B cell (primary cell): ENCODE measurements around the gene MRPL1. TPM values are rescaled to one million over a fixed set of nuclear protein-coding genes. Genes with fewer than 3 reads are reported as not detected.
"Not testable (repeated sequence)": the region's sequence is repeated elsewhere in the genome, so short reads cannot be mapped to it uniquely, and the experiment has no call there.

ENCODE experiments used
- ATAC-seq: fragments of 200-7000 bp; cut with Tn5 transposase; one replicate; pipeline ENCODE4 v1.10.0; 2021; ENCODE audit warnings: low read depth, mild to moderate bottlenecking, moderate number of reproducible peaks, moderate library complexity
- CTCF ChIA-PET: fragments of 350-600 bp; sonication (Branson Sonifier 250); formaldehyde crosslinking; loops from one replicate; lab custom pipeline; 2021; ENCODE audit warnings: antibody characterized with exemption, inconsistent platforms; lab: Charles Lee
- POLR2A ChIA-PET: fragments of 350-600 bp; sonication (Branson Sonifier 250); formaldehyde crosslinking; loops from one replicate; lab custom pipeline; 2021; ENCODE audit warnings: antibody characterized with exemption; lab: Charles Lee
- DNase-seq: peaks from one replicate; pipeline ENCODE4 v3.0.0; 2013
- H2AFZ ChIP-seq: 2 replicates; pipeline ENCODE4 v1.6.1; 2012; ENCODE audit warnings: mild to moderate bottlenecking, low read depth, low read length; ENCODE audit not compliant: insufficient read depth, poor library complexity, severe bottlenecking
- H3K27ac ChIP-seq, 2 donors: 1 replicate in 1 of 2; 2 replicates in 1 of 2; pipeline ENCODE4 v1.5.1; 2012 to 2013; ENCODE audit warnings: low read length in 2 of 2, mild to moderate bottlenecking in 2 of 2, moderate library complexity in 1 of 2
- H3K27me3 ChIP-seq, 4 experiments: fragments of 200-600 bp in 1 of 4; sonication (generic) in 1 of 4; replicated peaks in 1 of 4; 1 replicate in 2 of 4; 2 replicates in 2 of 4; pipeline versions ENCODE4 v1.6.1 to v1.7.0; 2013 to 2016; ENCODE audit warnings: low read length in 3 of 4, mild to moderate bottlenecking in 2 of 4, mixed read lengths in 1 of 4, moderate library complexity in 1 of 4; ENCODE audit not compliant: insufficient read depth in 4 of 4, control insufficient read depth in 3 of 4; ENCODE audit errors: control extremely low read depth in 1 of 4
- H3K36me3 ChIP-seq, 2 experiments: replicated peaks in 1 of 2; 1 replicate in 1 of 2; 2 replicates in 1 of 2; pipeline versions ENCODE4 v1.6.1 to v1.7.1; 2013; ENCODE audit warnings: low read length in 1 of 2; ENCODE audit not compliant: insufficient read depth in 2 of 2, control insufficient read depth in 1 of 2; ENCODE audit errors: control extremely low read depth in 1 of 2, extremely low read depth in 1 of 2
- H3K4me1 ChIP-seq, 2 donors: fragments of 200-600 bp in 1 of 2; sonication (generic) in 1 of 2; 1 replicate in 1 of 2; 2 replicates in 1 of 2; pipeline versions ENCODE4 v1.5.1 to v1.6.1; 2013 to 2017; ENCODE audit warnings: low read length in 2 of 2; ENCODE audit not compliant: control insufficient read depth in 2 of 2, insufficient read depth in 2 of 2
- H3K4me2 ChIP-seq: replicated peaks from 2 replicates; pipeline ENCODE3; 2012; ENCODE audit warnings: mild to moderate bottlenecking, low read depth, low read length; ENCODE audit not compliant: poor library complexity, severe bottlenecking
- H3K4me3 ChIP-seq, 5 experiments: fragments of 200-600 bp in 1 of 5; sonication (generic) in 1 of 5; 1 replicate in 3 of 5; 2 replicates in 2 of 5; pipeline versions ENCODE4 v1.5.1 to v1.7.0; 2011 to 2016; ENCODE audit warnings: low read length in 4 of 5, mild to moderate bottlenecking in 4 of 5, low read depth in 2 of 5, control low read depth in 1 of 5, moderate library complexity in 1 of 5; ENCODE audit not compliant: insufficient read depth in 1 of 5; ENCODE audit errors: control extremely low read depth in 1 of 5, extremely low read depth in 1 of 5
- H3K79me2 ChIP-seq: fragments of 200-600 bp; sonication (generic); one replicate; pipeline ENCODE4 v1.6.0; 2016; ENCODE audit warnings: low read length; ENCODE audit not compliant: control insufficient read depth, insufficient read depth
- H3K9ac ChIP-seq: fragments of 200-600 bp; sonication (generic); 2 replicates; pipeline ENCODE4 v1.6.1; 2017; ENCODE audit warnings: mild to moderate bottlenecking, low read length, moderate library complexity
- H3K9me3 ChIP-seq, 3 donors: one replicate each; pipeline versions ENCODE4 v1.6.1 to v1.7.1; 2013; ENCODE audit warnings: low read length in 2 of 3; ENCODE audit not compliant: control insufficient read depth in 2 of 3, insufficient read depth in 1 of 3; ENCODE audit errors: control extremely low read depth in 1 of 3
- H4K20me1 ChIP-seq: 2 replicates; pipeline ENCODE4 v1.6.0; 2012; ENCODE audit warnings: mild to moderate bottlenecking, low read length; ENCODE audit not compliant: insufficient read depth, control insufficient read depth, poor library complexity, severe bottlenecking
- H3K27ac Mint-ChIP-seq: one replicate; pipeline ENCODE4 v1.8.0; 2021; ENCODE audit warnings: mixed read lengths
- H3K27me3 Mint-ChIP-seq: one replicate; pipeline ENCODE4 v1.8.0; 2021; ENCODE audit warnings: mixed read lengths
- H3K4me1 Mint-ChIP-seq: one replicate; pipeline ENCODE4 v1.8.0; 2021; ENCODE audit warnings: mixed read lengths
- H3K4me3 Mint-ChIP-seq: one replicate; pipeline ENCODE4 v1.8.0; 2021; ENCODE audit warnings: mixed read lengths
- H3K9me3 Mint-ChIP-seq: one replicate; pipeline ENCODE4 v1.8.0; 2022; ENCODE audit warnings: mixed read lengths; ENCODE audit not compliant: insufficient read depth
- WGBS: methylation state at CpG from one replicate; pipeline ENCODE4 v1.1.5; 2013; ENCODE audit warnings: missing lambda C conversion rate; ENCODE audit not compliant: insufficient coverage; 5-methylcytosine and 5-hydroxymethylcytosine counted together
- intact Hi-C: fragments of 100-400 bp; cut with micrococcal nuclease; formaldehyde crosslinking; loops from one replicate; pipeline ENCODE4 v1.10.0; 2022
- polyA plus RNA-seq: library from polyadenylated mRNA; depleted of rRNA; stranded (reverse); fragments of >200 nt; gene quantifications from 2 replicates; pipeline ENCODE4 v1.2.3, GENCODE V29; 2012
- total RNA-seq, 2 donors: library from RNA; stranded (reverse); fragments of 120-200 nt in 1 of 2; gene quantifications; 1 replicate in 1 of 2; 2 replicates in 1 of 2; pipeline versions ENCODE4 v1.2.3 to v1.2.4, GENCODE V29; 2013 to 2022

MRPL1 gene
- total and polyA plus RNA-seq, 2 donors (not counting 1 experiment from before 2014, with no cell fraction given), result 22.3 to 23.3 TPM

DNA sequence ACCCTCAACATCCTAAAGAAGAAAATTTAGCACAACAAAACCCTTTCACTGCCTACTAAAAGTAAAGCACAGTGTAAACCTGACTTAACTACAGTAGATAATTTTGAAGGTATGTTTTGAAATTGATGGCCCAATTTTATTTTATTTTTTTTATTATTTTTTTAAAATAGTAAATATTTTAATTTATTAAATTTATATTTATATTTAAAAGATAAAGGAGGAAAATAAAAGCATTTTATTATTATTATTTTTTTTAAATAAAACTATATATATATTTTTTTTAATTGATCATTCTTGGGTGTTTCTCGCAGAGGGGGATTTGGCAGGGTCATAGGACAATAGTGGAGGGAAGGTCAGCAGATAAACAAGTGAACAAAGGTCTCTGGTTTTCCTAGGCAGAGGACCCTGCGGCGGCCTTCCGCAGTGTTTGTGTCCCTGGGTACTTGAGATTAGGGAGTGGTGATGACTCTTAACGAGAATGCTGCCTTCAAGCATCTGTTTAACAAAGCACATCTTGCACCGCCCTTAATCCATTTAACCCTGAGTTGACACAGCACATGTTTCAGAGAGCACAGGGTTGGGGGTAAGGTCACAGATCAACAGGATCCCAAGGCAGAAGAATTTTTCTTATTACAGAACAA lies 120.4 kb downstream of the MRPL1 start:
- CTCF ChIA-PET, intact Hi-C loops, POLR2A ChIA-PET: not testable (repeated sequence)

DNA sequence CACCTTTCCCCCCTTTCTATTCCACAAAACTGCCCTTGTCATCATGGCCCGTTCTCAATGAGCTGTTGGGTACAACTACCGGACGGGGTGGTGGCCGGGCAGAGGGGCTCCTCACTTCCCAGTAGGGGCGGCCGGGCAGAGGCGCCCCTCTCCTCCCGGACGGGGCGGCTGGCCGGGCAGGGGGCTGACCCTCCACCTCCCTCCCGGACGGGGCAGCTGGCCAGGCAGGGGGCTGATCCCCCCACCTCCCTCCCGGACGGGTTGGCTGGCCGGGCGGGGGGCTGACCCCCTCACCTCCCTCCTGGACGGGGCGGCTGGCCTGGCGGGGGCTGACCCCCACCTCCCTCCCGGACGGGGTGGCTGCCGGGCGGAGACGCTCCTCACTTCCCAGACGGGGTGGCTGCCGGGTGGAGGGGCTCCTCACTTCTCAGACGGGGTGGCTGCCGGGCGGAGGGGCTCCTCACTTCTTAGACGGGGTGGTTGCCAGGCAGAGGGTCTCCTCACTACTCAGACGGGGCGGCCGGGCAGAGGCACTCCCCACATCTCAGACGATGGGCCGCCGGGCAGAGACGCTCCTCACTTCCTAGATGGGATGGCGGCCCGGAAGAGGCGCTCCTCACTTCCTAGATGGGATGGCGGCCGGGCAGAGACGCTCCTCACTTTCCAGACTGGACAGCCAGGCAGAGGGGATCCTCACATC lies 121.1 kb downstream of the MRPL1 start:
- H3K9ac ChIP-seq, H3K4me2 ChIP-seq, H3K27ac Mint-ChIP-seq, intact Hi-C loops, DNase-seq, H3K4me3 ChIP-seq, H3K9me3 ChIP-seq, H3K4me1 Mint-ChIP-seq, H3K4me3 Mint-ChIP-seq, H3K27ac ChIP-seq, H4K20me1 ChIP-seq, POLR2A ChIA-PET, H3K36me3 ChIP-seq, H3K79me2 ChIP-seq, H2AFZ ChIP-seq, H3K4me1 ChIP-seq, ATAC-seq, H3K27me3 ChIP-seq, CTCF ChIA-PET, H3K9me3 Mint-ChIP-seq: not testable (repeated sequence)
- peaks cover 13% of the 10 kb centered on the region for H3K27me3 Mint-ChIP-seq
- 99% methylated on average over 14 of the region's 44 CpGs for WGBS

More for the DNA sequence above, 120.4 kb downstream of the MRPL1 start:
- not testable (repeated sequence) for H3K9me3 ChIP-seq, H3K4me3 Mint-ChIP-seq, ATAC-seq, H3K9ac ChIP-seq, H3K4me1 Mint-ChIP-seq, H2AFZ ChIP-seq, H3K36me3 ChIP-seq, DNase-seq, H3K79me2 ChIP-seq, H3K4me2 ChIP-seq, H3K9me3 Mint-ChIP-seq, H3K4me1 ChIP-seq, H3K27ac ChIP-seq, H4K20me1 ChIP-seq, H3K4me3 ChIP-seq, H3K27ac Mint-ChIP-seq
- WGBS, result 100% methylated on average over 2 of the region's 6 CpGs
- H3K27me3 Mint-ChIP-seq, result peaks cover 16% of the 10 kb centered on the region
- H3K27me3 ChIP-seq, result peaks cover 0 to 13% (median 0%) of the 10 kb centered on the region in 4 experiments
